Neural progenitor cell (in vitro differentiated cells): Measurements from ENCODE around the gene SPSB1.

Experiments
- CTCF ChIP-seq: fragments of 200-600 bp; sonication (generic); IDR thresholded peaks from 2 replicates; pipeline ENCODE4 v1.5.1; 2017; ENCODE audit warnings: antibody characterized with exemption, mild to moderate bottlenecking
- EZH2 ChIP-seq: fragments of 200-600 bp; sonication (generic); IDR thresholded peaks from 2 replicates; pipeline ENCODE4 v1.6.1; 2017; ENCODE audit warnings: antibody characterized with exemption, mild to moderate bottlenecking, moderate library complexity

GRCh38 chr1:9246841-9247785 is 45.6 kb upstream of the SPSB1 start:
- TF ChIP-seq CTCF, result peak; percentile 18
- TF ChIP-seq EZH2, result no peak
